Measurements from ENCODE around the gene CAMSAP1. TPM values are rescaled to one million over a fixed set of nuclear protein-coding genes. Genes with fewer than 3 reads are reported as not detected.

Gene CAMSAP1
- total RNA-seq, 1 experiment from 2014 or later: 52.7 TPM

DNA sequence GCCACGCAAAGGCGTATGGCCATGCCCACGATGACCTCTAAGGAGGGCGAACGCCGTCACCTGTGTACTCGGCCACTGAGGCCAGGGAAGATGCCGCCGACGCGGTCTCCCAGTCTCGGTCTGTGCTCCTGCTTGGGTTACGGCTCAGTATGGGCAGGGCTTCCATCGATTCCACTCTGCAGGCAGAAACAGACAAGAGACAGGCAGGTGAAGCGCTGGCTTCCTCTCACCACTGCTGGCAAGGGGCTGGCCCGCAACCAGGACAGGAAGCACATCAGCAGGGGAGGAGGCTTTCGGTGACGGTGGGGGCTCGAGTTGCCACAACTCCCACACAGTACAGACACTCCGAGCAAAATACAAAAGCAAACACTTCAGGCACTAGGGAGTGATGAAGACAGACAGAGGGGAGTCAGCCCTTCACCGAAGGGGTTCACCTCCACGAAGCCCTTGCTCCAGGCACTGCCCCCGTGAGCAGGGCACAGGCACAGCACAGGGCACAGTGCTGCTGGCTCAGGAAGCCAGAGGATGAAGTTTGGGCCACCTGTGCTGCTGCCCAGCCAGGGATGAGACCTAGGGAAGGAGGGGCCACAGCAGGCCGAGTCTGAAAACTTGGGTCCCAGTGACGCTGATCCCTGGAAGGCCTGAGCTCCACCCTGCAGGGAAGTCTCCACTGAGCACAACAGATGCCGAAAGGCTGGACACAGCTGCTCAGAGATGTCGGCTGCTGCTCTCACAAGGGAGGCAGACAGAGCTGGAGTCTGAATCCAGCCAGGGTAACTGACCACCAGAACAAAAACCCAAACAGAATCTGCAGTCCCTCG is 91.3 kb downstream of the CAMSAP1 start:
- Histone ChIP-seq H3K9me3 (ENCODE audit: control insufficient read depth, low read depth, low read length) (no peaks in the 10 kb centered on the region), H3K79me2 (ENCODE audit: insufficient read depth, low read length) (0 out of 2 replicates have a peak, but pooled peaks cover 1% of the 10 kb centered on the region), H3T11ph (ENCODE audit: low read length) (no peak overlapping the region), H2BK120ac (ENCODE audit: low read depth, low read length, poor library complexity, severe bottlenecking) (no peak overlapping the region), H3K23ac (ENCODE audit: insufficient read length, low read depth, low read length) (no peak overlapping the region), H3K27ac (ENCODE audit: insufficient read length, low read depth, low read length) (no peak overlapping the region), H2BK5ac (ENCODE audit: insufficient read length, low read length) (no peak overlapping the region), H2BK15ac (ENCODE audit: low read depth, low read length) (no peak overlapping the region), H4K8ac (replicated peaks; ENCODE audit: insufficient read length, low read depth, low read length) (no peak overlapping the region), H2BK20ac (ENCODE audit: low read depth, low read length, poor library complexity, severe bottlenecking) (no peak overlapping the region), H2BK12ac (ENCODE audit: insufficient read length, low read depth, low read length) (no peak overlapping the region), H3K4me1 (ENCODE audit: insufficient read depth, low read length) (no peaks in the 10 kb centered on the region), H2AK5ac (ENCODE audit: insufficient read length, low read length) (no peak overlapping the region), H3K23me2 (ENCODE audit: insufficient read length, low read depth, low read length, poor library complexity, severe bottlenecking) (no peaks in the 10 kb centered on the region), H3K79me1 (ENCODE audit: insufficient read depth, low read depth, low read length, poor library complexity, severe bottlenecking) (no peaks in the 10 kb centered on the region), H2AFZ (ENCODE audit: low read length) (no peak overlapping the region), H3K18ac (ENCODE audit: insufficient read length, low read depth, low read length) (no peak overlapping the region), H4K5ac (ENCODE audit: insufficient read length, low read depth, low read length) (no peak overlapping the region), H3K9ac (ENCODE audit: extremely low read depth, insufficient read length, low read length) (no peak overlapping the region), H3K14ac (ENCODE audit: insufficient read depth, low read length) (no peak overlapping the region), H3K4me2 (ENCODE audit: insufficient read depth, insufficient read length, low read length) (no peak overlapping the region), H3K4ac (ENCODE audit: low read depth, low read length) (no peak overlapping the region), H4K91ac (ENCODE audit: insufficient read length, low read depth, low read length) (no peak overlapping the region), H3K27me3 (ENCODE audit: insufficient read depth, low read length) (no peaks in the 10 kb centered on the region), H3K56ac (ENCODE audit: insufficient read length, low read depth, low read length) (no peak overlapping the region), H4K20me1 (ENCODE audit: control insufficient read depth, insufficient read depth, insufficient read length) (no peaks in the 10 kb centered on the region)
- no peak for DNase-seq
- no CpG with 5 or more reads among the region's 28 CpGs for WGBS (ENCODE audit: extremely low coverage, insufficient read length, low lambda C conversion rate)
- Mint-ChIP-seq H3K27me3 (ENCODE audit: low read depth) (peaks cover 2% of the 10 kb centered on the region; the same call in 1 of the 2 replicates), H3K36me3 (ENCODE audit: insufficient read depth in 1 of 3, low read depth in 3 of 3) (peaks cover 45 to 95% (median 95%) of the 10 kb centered on the region in 3 experiments), H3K4me3 (no peak overlapping the region; a peak in 1 of 5 replicates), H3K9me3 (no peaks in the 10 kb centered on the region), H3K27ac (peak overlapping the region in 2 of 3 experiments; percentile 75 to 88; a peak in 4 of 7 replicates), H3K4me1 (no peaks in the 10 kb centered on the region)
- no peak for TF ChIP-seq CTCF (conservative IDR thresholded peaks at IDR 0.05)

Data from H9 (cell line).